ENCODE measurements around the gene KITLG. TPM values are rescaled to one million over a fixed set of nuclear protein-coding genes. Genes with fewer than 3 reads are reported as not detected.

Gene KITLG
- total RNA-seq, 1 donor from 2014 or later = 8.6 TPM

GRCh38 chr12:88451205-88451604 is 129.1 kb downstream of the KITLG start:
- Histone ChIP-seq H3K27me3 (ENCODE audit: low read depth) (no peaks in the 10 kb centered on the region), H3K9me3 (replicated peaks) (no peaks in the 10 kb centered on the region), H3K27ac (replicated peaks) (no peak overlapping the region), H3K4me1 (no peaks in the 10 kb centered on the region), H3K4me3 (no peak overlapping the region), H3K36me3 (no peaks in the 10 kb centered on the region)
- TF ChIP-seq CTCF (IDR thresholded peaks at IDR 0.05; ENCODE audit: borderline replicate concordance) = no peak
- no peak for DNase-seq
- intact Hi-C loops (cut with micrococcal nuclease) = no loop called here

- intact Hi-C loops (cut with micrococcal nuclease) = no loop called here
- Histone ChIP-seq H3K9me3 (replicated peaks) (no peaks in the 10 kb centered on the region), H3K4me1 (no peaks in the 10 kb centered on the region), H3K27me3 (ENCODE audit: low read depth) (no peaks in the 10 kb centered on the region), H3K36me3 (no peaks in the 10 kb centered on the region), H3K4me3 (no peak overlapping the region), H3K27ac (replicated peaks) (no peak overlapping the region)
- DNase-seq = no peak
- TF ChIP-seq CTCF (IDR thresholded peaks at IDR 0.05; ENCODE audit: borderline replicate concordance) = no peak
Measured at GRCh38 chr12:88450136-88450535, 130.1 kb downstream of the KITLG start.

DNA sequence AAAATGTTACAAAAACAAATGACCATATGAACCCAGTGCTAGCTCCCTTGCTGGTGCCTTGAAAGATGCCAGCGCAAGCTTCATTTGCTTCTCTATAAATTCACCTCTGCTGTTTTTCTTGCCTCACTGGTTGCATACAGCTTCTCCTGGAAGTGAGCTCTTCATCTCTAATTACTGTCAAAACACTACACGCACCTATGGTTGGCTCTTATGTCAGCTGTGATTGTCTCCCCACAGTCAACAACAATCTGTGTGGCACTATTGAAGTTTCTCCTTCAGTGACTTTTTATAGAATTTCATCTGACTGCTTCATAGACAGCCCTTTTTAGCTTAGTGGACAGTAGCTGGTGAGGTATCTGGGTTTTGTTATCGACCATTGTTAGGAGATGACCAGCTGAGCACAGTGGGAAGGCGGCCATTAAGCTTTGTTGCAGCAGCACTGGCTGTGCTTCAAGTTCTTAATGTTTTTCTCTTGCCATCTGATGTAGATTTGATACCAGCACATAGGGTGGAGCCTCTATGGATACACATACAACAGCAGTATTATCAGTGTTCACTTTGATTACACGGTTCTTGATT is 131.8 kb downstream of the KITLG start:
- H3K4me1 ChIP-seq = no peaks in the 10 kb centered on the region

GRCh38 chr12:88445705-88446394 is 134.4 kb downstream of the KITLG start:
- Histone ChIP-seq H3K36me3 (no peaks in the 10 kb centered on the region), H3K9me3 (replicated peaks) (peaks cover 24% of the 10 kb centered on the region), H3K4me3 (no peak overlapping the region), H3K4me1 (no peaks in the 10 kb centered on the region), H3K27me3 (ENCODE audit: low read depth) (no peaks in the 10 kb centered on the region), H3K27ac (replicated peaks) (no peak overlapping the region)
- DNase-seq = no peak
- no peak for TF ChIP-seq CTCF (IDR thresholded peaks at IDR 0.05; ENCODE audit: borderline replicate concordance)
- intact Hi-C loops (cut with micrococcal nuclease) = no loop called here

More for the DNA sequence above, 131.8 kb downstream of the KITLG start:
- H3K4me3 ChIP-seq = no peak overlapping the region
- no peak overlapping the region for H3K27ac ChIP-seq (replicated peaks)
- H3K36me3 ChIP-seq = no peaks in the 10 kb centered on the region
- no peak for TF ChIP-seq CTCF (IDR thresholded peaks at IDR 0.05; ENCODE audit: borderline replicate concordance)
- H3K9me3 ChIP-seq (replicated peaks) = peaks cover 10% of the 10 kb centered on the region
- no peaks in the 10 kb centered on the region for H3K27me3 ChIP-seq (ENCODE audit: low read depth)
- intact Hi-C loops (cut with micrococcal nuclease) = no loop called here
- DNase-seq = no peak

GRCh38 chr12:88444481-88444880 is 135.8 kb downstream of the KITLG start:
- intact Hi-C loops (cut with micrococcal nuclease) = no loop called here
- H3K4me1 ChIP-seq = no peaks in the 10 kb centered on the region
- H3K36me3 ChIP-seq = no peaks in the 10 kb centered on the region
- H3K9me3 ChIP-seq (replicated peaks) = peaks cover 37% of the 10 kb centered on the region
- H3K4me3 ChIP-seq = no peak overlapping the region
- H3K27ac ChIP-seq (replicated peaks) = no peak overlapping the region
- H3K27me3 ChIP-seq (ENCODE audit: low read depth) = no peaks in the 10 kb centered on the region
- DNase-seq = no peak
- no peak for TF ChIP-seq CTCF (IDR thresholded peaks at IDR 0.05; ENCODE audit: borderline replicate concordance)
